Endothelial cell of umbilical vein (primary cell): ENCODE results near the gene FIBCD1. TPM values are rescaled to one million over a fixed set of nuclear protein-coding genes. Genes with fewer than 3 reads are reported as not detected.

Experiments used
- BruUV-seq: library from RNA; stranded (reverse); fragments of 400-500 nt; replicated peaks from 2 replicates; lab custom pipeline; 2021; lab: Mats Ljungman, UMichigan
- CTCF ChIA-PET: fragments of 300-600, 350-600 bp; sonication (Branson Sonifier 250); formaldehyde crosslinking; loops from one replicate; lab custom pipeline; 2021; ENCODE audit warnings: antibody characterized with exemption, inconsistent platforms; lab: Charles Lee
- POLR2A ChIA-PET: fragments of 300-600, 350-600 bp; sonication (Branson Sonifier 250); formaldehyde crosslinking; loops from one replicate; lab custom pipeline; 2021; ENCODE audit warnings: antibody characterized with exemption, inconsistent platforms; lab: Charles Lee
- DNase-seq: peaks from one replicate; pipeline ENCODE4 v3.0.0-alpha.2; 2011; ENCODE audit warnings: low read depth, low spot score
- FAIRE-seq: peaks from 2 replicates; lab custom pipeline; 2011; peaks lifted over from hg19 to GRCh38; lab: Jason Lieb, UNC
- H2AFZ ChIP-seq: 2 replicates; pipeline ENCODE4 v1.6.0; 2012; ENCODE audit warnings: low read depth, low read length, control low read depth, inconsistent platforms
- H3K27ac ChIP-seq: 2 replicates; pipeline ENCODE4 v1.5.1; 2011; ENCODE audit warnings: low read depth, mild to moderate bottlenecking, control low read depth, low read length, moderate library complexity; ENCODE audit not compliant: insufficient read depth
- H3K27me3 ChIP-seq, 2 experiments: 2 replicates each; pipeline versions ENCODE4 v1.6.0 to v1.6.1; 2011; ENCODE audit warnings: low read length in 2 of 2, mixed read lengths in 1 of 2; ENCODE audit not compliant: control insufficient read depth in 2 of 2, insufficient read depth in 2 of 2
- H3K36me3 ChIP-seq, 2 experiments: 2 replicates in 1 of 2; 3 replicates in 1 of 2; pipeline ENCODE4 v1.5.1; 2011; ENCODE audit warnings: low read length in 2 of 2, mild to moderate bottlenecking in 1 of 2, moderate library complexity in 1 of 2; ENCODE audit not compliant: control insufficient read depth in 2 of 2, insufficient read depth in 2 of 2; ENCODE audit errors: extremely low read depth in 1 of 2
- H3K4me1 ChIP-seq: 3 replicates; pipeline ENCODE4 v1.5.1; 2011; ENCODE audit warnings: mild to moderate bottlenecking, low read length; ENCODE audit not compliant: control insufficient read depth, insufficient read depth; ENCODE audit errors: extremely low read depth
- H3K4me2 ChIP-seq: 2 replicates; pipeline ENCODE4 v1.6.1; 2011; ENCODE audit warnings: low read length, control low read depth, mixed read lengths; ENCODE audit not compliant: insufficient read depth
- H3K4me3 ChIP-seq, 3 experiments: fragments of 200-600 bp in 1 of 3; sonication (generic), shearing (Covaris generic) in 1 of 3; replicated peaks in 1 of 3; 2 replicates each; pipeline ENCODE4 v1.5.1; 2011 to 2016; ENCODE audit warnings: control low read depth in 3 of 3, low read length in 3 of 3, mild to moderate bottlenecking in 2 of 3, inconsistent platforms in 1 of 3, low read depth in 1 of 3, moderate library complexity in 1 of 3; ENCODE audit not compliant: insufficient read depth in 1 of 3
- H3K79me2 ChIP-seq: 2 replicates; pipeline ENCODE4 v1.6.0; 2012; ENCODE audit warnings: low read length, inconsistent platforms; ENCODE audit not compliant: control insufficient read depth, insufficient read depth
- H3K9ac ChIP-seq: replicated peaks from 2 replicates; pipeline ENCODE3; 2011; ENCODE audit warnings: low read length, control low read depth; ENCODE audit not compliant: insufficient read depth; ENCODE audit errors: extremely low read depth
- H3K9me1 ChIP-seq: replicated peaks from 3 replicates; pipeline ENCODE4 v1.6.0; 2011; ENCODE audit warnings: mild to moderate bottlenecking, low read length; ENCODE audit not compliant: control insufficient read depth, insufficient read depth; ENCODE audit errors: extremely low read depth
- H3K9me3 ChIP-seq: replicated peaks from 2 replicates; pipeline ENCODE4 v1.5.1; 2012; ENCODE audit warnings: low read length, inconsistent platforms; ENCODE audit not compliant: control insufficient read depth, insufficient read depth
- H4K20me1 ChIP-seq: replicated peaks from 2 replicates; pipeline ENCODE3; 2011; ENCODE audit warnings: mild to moderate bottlenecking, low read length; ENCODE audit not compliant: control insufficient read depth, insufficient read depth; ENCODE audit errors: extremely low read depth
- CTCF ChIP-seq, 2 donors: IDR thresholded peaks; 1 replicate in 1 of 2; 2 replicates in 1 of 2; pipeline ENCODE4 v1.5.1; 2011; ENCODE audit warnings: low read length in 2 of 2, mild to moderate bottlenecking in 2 of 2, moderate library complexity in 2 of 2, control low read depth in 1 of 2, inconsistent platforms in 1 of 2, low read depth in 1 of 2; ENCODE audit not compliant: insufficient read depth in 1 of 2; ENCODE audit errors: extremely low read depth in 1 of 2
- EZH2 ChIP-seq: IDR thresholded peaks from 2 replicates; pipeline ENCODE4 v1.6.1; 2012; ENCODE audit warnings: borderline replicate concordance, low read depth, mild to moderate bottlenecking, moderate library complexity, low read length, inconsistent platforms; ENCODE audit not compliant: severe bottlenecking
- FOS ChIP-seq: IDR thresholded peaks from 2 replicates; pipeline ENCODE4 v1.6.1; 2011; ENCODE audit warnings: mild to moderate bottlenecking, low read length, moderate library complexity, borderline replicate concordance; ENCODE audit not compliant: insufficient read depth
- GATA2 ChIP-seq: IDR thresholded peaks from 2 replicates; pipeline ENCODE4 v1.7.0; 2011; ENCODE audit warnings: low read depth, mild to moderate bottlenecking, moderate library complexity, mixed read lengths, low read length; ENCODE audit not compliant: insufficient read length, insufficient read depth
- JUN ChIP-seq: IDR thresholded peaks from 2 replicates; pipeline ENCODE4 v1.6.1; 2011; ENCODE audit warnings: borderline replicate concordance, low read depth; ENCODE audit not compliant: insufficient read length, insufficient read depth
- MAX ChIP-seq: IDR thresholded peaks from 2 replicates; pipeline ENCODE4 v1.6.1; 2011; ENCODE audit not compliant: insufficient read depth, insufficient read length
- MYC ChIP-seq: IDR thresholded peaks from one replicate; pipeline ENCODE4 v1.6.1; 2011; ENCODE audit warnings: mild to moderate bottlenecking, low read depth, low read length
- POLR2A ChIP-seq: IDR thresholded peaks from 2 replicates; pipeline ENCODE4 v1.6.1; 2012; ENCODE audit warnings: low read depth, mild to moderate bottlenecking, control low read depth, low read length
- POLR2AphosphoS5 ChIP-seq: IDR thresholded peaks from 2 replicates; pipeline ENCODE4 v1.6.1; 2012; ENCODE audit warnings: low read depth, mild to moderate bottlenecking, control low read depth, low read length, moderate library complexity; ENCODE audit not compliant: insufficient read depth
- dilution Hi-C: fragments of 300-500 bp; cut with MboI; formaldehyde crosslinking; loops from one replicate; pipeline ENCODE4 v1.15.0; 2019; ENCODE audit warnings: low sequenced_read_pairs; ENCODE audit not compliant: extremely low pct_ligation_motif_present
- intact Hi-C: fragments of 100-400 bp; cut with micrococcal nuclease; formaldehyde crosslinking; loops from one replicate; pipeline ENCODE4 v1.10.0; 2022
- polyA plus RNA-seq, 4 experiments: library from polyadenylated mRNA; depleted of rRNA in 3 of 4; stranded (reverse) in 3 of 4; unstranded in 1 of 4; fragments of >200 nt; gene quantifications; 2 replicates each; pipeline versions ENCODE4 v1.2.1 to v1.2.3, GENCODE V29; 2011 to 2012; ENCODE audit warnings: missing spikeins in 1 of 4
- total RNA-seq: library from RNA; stranded (reverse); gene quantifications from 2 replicates; pipeline ENCODE4 v1.2.3, GENCODE V29; 2021

FIBCD1 gene
- total and polyA plus RNA-seq, 2 donors (not counting 3 experiments of a cell fraction or from before 2014, with no cell fraction given) = 0.14 TPM; not detected in 1

GRCh38 chr9:130918101-130918825, 20.8 kb downstream of the FIBCD1 start:
- Histone ChIP-seq H3K27ac (no peak overlapping the region), H2AFZ (no peak overlapping the region), H3K79me2 (no peaks in the 10 kb centered on the region), H4K20me1 (no peaks in the 10 kb centered on the region), H3K36me3 (no peaks in the 10 kb centered on the region), H3K9me3 (no peaks in the 10 kb centered on the region), H3K27me3 (peaks cover 0 to 7% of the 10 kb centered on the region in 2 experiments), H3K4me1 (no peaks in the 10 kb centered on the region), H3K9ac (no peak overlapping the region), H3K4me2 (no peak overlapping the region), H3K4me3 (no peak overlapping the region), H3K9me1 (no peaks in the 10 kb centered on the region)
- no TSS peak for BruUV-seq
- FAIRE-seq (no peak), DNase-seq (no peak)
- no peak for TF ChIP-seq GATA2
- TF ChIP-seq POLR2AphosphoS5 = no peak
- no peak for TF ChIP-seq JUN
- no peak for TF ChIP-seq POLR2A
- TF ChIP-seq MYC = no peak
- no peak for TF ChIP-seq MAX
- TF ChIP-seq CTCF (IDR thresholded peaks at IDR 0.05; ENCODE audit: extremely low read depth in 1 of 2, insufficient read depth in 1 of 2, low read depth in 1 of 2, low read length in 2 of 2) = no peak
- TF ChIP-seq EZH2 = no peak
- no peak for TF ChIP-seq FOS
- intact Hi-C loops = no loop called here
- ChIA-PET CTCF (interaction anchor here (0.8 to 1.3 kb wide), 2 partner anchors 11 to 128 kb away, joined by 3 to 4 read pairs; no protein-coding TSS in a partner anchor), POLR2A (no interaction called here)
- dilution Hi-C loops = no loop called here
